Colon (tissue), 2 donors: ENCODE results near the gene NCAPH2.
"Not testable (repeated sequence)": the region's sequence is repeated elsewhere in the genome, so short reads cannot be mapped to it uniquely, and the experiment has no call there.

Experiments
- FAIRE-seq: peaks from 2 replicates; lab custom pipeline; 2012; peaks lifted over from hg19 to GRCh38; lab: Jason Lieb, UNC
- donor health status: control.
- donor health status: control.

The NCAPH2 gene

DNA sequence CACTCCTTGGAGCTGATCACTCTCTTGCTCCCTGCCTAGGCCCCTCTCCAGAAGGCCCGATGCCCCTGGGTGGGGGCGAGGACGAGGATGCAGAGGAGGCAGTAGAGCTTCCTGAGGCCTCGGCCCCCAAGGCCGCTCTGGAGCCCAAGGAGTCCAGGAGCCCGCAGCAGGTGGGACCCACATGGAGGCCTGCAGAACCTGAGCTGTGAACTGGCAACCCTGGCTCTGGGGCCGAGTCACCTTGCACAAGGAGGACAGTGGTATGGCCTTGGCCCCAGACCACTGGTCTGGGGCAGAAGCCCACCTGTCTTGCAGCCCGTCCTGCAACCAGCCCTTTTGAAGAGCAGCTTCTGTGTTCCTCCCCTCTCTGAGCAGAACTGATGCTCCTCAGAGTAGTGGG, 11.1 kb downstream of the NCAPH2 start:
- no peak for FAIRE-seq

- FAIRE-seq: not testable (repeated sequence)
These were observed 12.2 kb downstream of the NCAPH2 start for GRCh38 chr22:50520184-50520583.

GRCh38 chr22:50520826-50521453, 12.9 kb downstream of the NCAPH2 start:
- no peak for FAIRE-seq

DNA sequence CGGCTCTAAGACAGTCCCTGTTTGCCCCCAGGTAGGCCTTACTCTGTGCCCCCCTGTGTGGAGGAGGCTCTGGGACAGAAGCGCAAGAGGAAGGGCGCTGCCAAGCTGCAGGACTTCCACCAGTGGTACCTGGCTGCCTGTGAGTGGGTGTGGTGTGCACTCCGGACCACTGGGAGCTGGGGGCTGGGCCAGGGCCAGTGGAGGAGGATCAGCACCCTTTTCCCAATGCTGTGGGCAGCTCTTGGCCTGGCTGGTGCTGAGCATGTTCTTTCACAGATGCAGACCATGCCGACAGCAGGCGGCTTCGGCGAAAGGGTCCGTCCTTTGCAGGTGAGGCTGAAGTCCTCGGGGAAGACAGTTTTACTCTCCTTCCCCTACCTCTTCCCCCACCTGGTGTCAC, 13.7 kb downstream of the NCAPH2 start:
- FAIRE-seq: no peak

DNA sequence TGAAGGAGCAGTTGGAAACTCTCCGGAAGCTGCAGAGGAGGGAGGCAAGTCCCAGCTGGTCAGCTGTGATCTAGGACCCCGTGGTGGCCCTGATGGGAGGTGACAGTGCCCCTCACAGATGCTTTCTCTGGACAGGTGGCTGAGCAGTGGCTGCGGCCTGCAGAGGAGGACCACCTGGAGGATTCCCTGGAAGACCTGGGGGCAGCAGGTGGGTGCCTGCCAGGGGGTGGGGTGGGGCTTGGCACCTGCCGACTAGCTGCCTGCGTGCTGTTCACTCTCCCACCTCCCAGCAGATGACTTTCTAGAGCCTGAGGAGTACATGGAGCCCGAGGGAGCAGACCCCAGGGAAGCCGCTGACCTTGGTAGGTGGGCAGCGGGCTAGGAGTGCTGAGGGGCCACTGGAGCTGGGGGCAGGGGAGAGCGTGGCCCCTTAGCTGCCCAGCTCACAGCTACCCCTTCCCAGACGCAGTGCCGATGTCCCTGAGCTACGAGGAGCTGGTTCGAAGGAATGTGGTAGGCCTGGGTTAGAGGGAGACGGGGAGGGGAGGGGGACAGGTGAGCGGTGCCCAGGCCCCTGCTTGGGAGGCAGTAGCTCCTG, 14.3 kb downstream of the NCAPH2 start:
- no peak for FAIRE-seq

GRCh38 chr22:50522806-50523438, 14.9 kb downstream of the NCAPH2 start:
- FAIRE-seq: no peak

- no peak for FAIRE-seq
These were observed 15.4 kb downstream of the NCAPH2 start for GRCh38 chr22:50523458-50523805.

DNA sequence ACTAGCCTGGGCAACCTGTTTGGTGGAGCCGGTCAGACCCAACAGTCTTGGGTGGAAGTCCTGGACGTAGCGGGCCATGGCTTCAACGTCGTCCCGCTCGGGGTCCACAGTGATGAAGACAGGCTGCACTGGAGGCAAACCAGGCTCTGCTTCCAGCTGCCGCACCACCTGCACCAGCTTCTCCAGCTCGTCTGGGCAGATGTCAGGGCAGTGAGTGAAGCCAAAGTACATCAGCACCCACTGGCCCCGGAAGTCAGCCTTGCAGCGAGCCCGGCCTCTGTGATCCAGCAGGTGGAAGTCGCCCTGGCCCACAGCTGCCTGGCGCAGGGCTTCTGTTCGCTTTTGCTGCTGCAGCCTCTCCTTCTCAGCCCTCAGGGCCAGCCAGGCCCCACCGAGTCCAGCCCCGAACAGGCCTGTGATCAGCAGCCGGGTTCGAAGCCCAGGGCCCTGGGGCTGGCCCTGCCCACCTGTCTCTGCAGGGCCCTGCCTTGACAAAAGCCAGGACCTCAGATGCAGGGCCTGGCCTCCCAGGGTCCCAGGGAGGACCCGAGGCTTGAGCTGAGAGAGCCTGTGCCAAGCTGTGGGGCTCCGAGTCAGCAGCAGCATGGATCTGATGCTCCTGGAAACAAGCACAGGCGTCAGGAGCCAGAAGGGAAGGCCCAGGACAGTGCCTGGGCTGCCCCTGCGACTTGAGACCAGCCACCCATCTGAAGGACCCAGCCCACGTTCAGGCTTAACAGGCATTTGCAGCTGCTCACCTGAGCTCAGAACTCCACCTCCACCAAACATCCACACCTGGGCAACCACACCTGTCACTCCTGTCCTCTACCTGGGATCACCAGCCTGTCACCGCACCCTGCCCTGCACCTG, 16.0 kb downstream of the NCAPH2 start:
- FAIRE-seq: no peak

DNA sequence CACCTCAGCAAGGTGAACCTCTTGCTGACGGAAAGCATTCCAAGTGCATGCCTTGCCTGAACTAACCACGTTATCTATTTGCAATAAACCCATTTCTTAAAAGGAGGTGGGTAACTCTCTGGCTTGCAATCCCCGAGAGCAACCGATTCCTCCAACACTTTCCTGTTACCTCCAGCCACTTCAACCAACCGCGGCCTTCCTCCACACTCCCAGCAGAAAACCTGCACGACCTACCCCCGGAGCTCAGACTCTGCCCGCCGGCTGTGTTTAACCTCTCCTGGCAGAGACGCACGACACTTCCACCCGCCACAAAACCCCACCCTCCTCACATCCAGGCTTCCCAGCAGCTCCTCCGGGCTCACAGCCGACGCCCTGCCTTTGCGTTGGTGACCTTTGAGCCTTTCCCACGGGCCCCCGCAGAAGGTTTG, 16.7 kb downstream of the NCAPH2 start:
- no peak for FAIRE-seq

- no peak for FAIRE-seq
These were observed 17.3 kb downstream of the NCAPH2 start, which contains the start of gene SCO2 for GRCh38 chr22:50525104-50525857. SCO2 (minus strand) TSS chr22:50525598; CDS start chr22:50524411, 1,187 bp downstream.

DNA sequence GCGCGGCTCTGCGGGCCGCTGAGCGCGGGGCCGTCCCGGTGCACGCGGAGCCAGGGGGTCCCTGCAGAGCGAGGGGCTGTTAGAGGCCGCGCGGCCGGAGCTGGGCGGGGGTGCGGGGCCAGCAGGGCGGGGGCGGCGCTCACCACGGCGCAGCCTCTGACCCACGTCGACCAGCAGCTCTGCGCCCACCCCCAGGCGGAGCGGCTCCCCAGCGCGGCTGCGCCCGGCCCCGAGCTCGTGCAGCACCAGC, 17.8 kb downstream of the NCAPH2 start:
- no peak for FAIRE-seq

DNA sequence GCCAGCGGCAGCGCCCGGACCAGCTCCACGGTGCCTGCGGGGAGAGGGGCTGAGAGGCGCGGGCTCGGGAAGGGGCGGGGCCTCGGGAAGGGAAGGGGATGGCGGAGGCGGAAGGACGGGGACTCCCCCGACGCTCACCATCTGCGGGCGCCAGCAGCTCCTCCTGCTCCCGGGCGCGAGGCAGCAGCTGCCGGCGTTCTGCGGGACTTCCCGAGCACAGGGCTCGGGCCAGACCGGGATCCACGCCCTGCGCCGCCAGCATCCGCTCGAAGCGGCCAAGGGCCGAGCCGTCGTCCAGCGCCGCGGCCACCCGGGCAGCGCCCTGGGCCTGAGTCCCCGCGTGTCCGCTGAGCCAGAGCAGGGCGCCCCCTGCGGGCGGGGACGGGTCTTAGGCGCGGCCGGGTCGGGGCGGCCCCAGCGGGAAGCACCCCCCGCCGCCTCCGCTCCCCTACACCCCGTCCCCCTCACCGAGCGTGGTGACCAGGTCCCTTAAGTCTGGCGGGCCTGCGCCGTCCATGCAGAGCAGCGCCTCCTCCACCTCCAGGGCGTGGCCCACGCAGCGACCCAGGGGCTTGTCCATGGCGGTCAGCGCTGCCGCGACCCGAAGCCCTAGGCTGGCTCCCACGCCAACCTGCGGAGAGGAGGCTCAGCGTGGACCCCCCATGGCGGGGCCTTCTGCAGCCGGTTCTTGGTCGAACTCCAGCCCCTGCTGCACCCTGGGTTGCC, 18.2 kb downstream of the NCAPH2 start:
- FAIRE-seq: no peak

DNA sequence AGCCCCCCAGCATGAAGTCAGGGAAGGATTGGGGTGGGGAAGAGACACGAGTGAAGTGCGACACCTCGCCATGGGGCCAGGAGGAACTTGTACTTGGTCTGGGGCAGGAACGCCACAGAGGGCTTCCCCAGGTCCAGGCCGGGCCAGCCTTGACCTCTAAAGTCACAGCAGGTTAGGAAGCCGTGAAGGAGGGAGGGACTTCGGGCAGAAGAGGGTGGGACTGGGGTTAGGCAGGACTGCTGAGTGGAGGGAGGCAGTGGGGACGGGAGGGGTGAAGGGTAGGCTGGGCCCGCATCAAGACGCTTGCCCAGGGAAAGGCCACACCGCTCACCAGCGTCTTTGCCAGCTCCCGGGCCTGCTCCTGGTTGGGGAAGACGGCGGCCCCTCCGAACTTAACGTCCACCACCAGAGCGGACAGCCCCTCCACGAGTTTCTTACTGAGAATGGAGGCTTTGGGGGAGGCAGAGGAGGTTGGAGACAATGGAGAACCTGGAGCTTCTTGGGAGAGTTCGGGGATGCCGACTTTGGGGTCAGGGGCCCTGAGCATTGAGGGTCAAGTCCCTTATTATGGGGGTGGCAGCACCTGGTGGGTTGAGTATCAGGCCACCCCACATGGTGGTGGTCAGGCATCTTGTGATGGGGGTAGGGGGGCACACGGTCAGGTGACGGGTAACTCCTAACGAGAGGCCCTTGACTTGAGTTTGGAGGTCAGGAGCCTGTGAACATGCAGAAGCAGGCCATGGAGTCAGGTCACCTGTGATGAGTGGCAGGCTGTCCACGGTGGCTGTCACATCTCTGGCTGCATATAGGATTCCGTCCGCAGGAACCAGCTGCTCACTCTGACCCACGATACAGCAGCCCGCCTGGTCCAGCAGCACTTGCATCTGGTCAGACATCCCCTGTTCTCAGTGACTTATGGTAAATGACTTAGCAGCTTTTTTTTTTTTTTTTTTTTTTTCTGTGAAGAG, 19.1 kb downstream of the NCAPH2 start:
- no peak for FAIRE-seq

DNA sequence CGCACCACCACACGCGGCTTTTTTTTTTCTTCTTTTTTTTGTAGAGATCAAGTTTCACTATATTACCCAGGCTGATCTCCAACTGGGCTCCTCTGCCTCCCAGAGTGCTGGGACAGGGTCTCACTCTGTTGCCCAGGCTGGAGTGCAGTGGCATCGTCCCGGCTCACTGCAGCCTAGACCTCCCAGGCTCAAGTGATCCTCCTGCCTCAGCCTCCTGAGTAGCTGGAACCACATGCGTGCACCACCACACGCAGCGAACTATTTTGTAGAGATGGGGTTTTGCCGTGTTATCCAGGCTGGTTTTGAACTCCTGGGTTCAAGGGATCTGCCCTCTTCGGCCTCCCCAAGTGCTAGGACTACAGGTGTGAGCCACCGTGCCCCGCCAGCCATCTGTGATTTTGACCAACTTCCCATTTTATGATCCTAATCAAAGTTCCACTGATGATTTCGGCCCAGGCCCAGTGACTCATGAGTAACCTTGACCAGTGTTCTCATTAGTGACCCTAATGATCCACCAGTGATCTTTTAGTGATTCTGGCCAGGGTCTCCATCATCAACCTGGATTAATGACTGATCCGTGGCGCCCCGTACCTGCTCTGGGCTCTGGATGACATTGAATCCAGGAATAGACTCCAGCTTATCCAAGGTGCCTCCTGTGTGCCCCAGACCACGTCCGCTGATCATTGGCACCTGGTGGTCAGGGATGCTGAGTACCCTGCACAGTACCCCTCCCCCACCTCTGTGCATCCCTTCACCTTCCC, 20.1 kb downstream of the NCAPH2 start:
- FAIRE-seq: no peak

GRCh38 chr22:50528682-50529415, 20.8 kb downstream of the NCAPH2 start:
- FAIRE-seq: no peak

GRCh38 chr22:50529416-50529896, 21.4 kb downstream of the NCAPH2 start:
- FAIRE-seq: no peak

GRCh38 chr22:50529897-50530579, 22.0 kb downstream of the NCAPH2 start, which contains the start of gene TYMP:
TYMP (minus strand) TSS chr22:50530012; CDS start chr22:50529709, 303 bp downstream.
- no peak for FAIRE-seq

DNA sequence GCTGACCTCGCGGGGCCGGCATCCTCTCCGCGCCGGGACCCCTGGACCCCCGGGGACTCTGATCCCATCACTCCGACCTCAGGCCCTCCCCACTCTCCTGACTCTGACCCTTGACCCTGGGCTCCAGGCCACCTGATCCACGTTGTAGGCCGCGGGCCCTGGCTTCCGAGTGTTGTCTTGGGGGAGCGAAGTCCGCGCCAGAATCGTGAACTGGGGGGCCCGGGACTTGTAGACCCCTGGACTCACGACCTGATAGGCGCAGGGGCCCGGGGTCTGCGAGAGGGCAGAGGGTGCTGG, 22.5 kb downstream of the NCAPH2 start:
- FAIRE-seq: no peak
